HG02970 (cell line): ENCODE data around the gene RAD52.

ENCODE experiments used
- ATAC-seq: cut with Tn5 transposase; IDR thresholded peaks from one replicate; pipeline ENCODE4 v1.9.1; 2021; ENCODE audit warnings: mild to moderate bottlenecking, moderate library complexity, moderate number of reproducible peaks; ENCODE audit not compliant: unreplicated experiment, low FRiP score

Gene RAD52

GRCh38 chr12:880656-881055 lies 68.8 kb downstream of the RAD52 start:
- ATAC-seq: no peak

GRCh38 chr12:879641-880040 lies 69.9 kb downstream of the RAD52 start:
- no peak for ATAC-seq

- ATAC-seq: no peak
Measured at GRCh38 chr12:873954-874353, 75.5 kb downstream of the RAD52 start.

GRCh38 chr12:870378-870777 lies 79.1 kb downstream of the RAD52 start:
- no peak for ATAC-seq

- ATAC-seq: no peak
Measured at GRCh38 chr12:868722-869121, 80.8 kb downstream of the RAD52 start.

- ATAC-seq: no peak
Measured at GRCh38 chr12:867905-868304, 81.6 kb downstream of the RAD52 start.

- ATAC-seq: no peak
Measured at GRCh38 chr12:865614-866013, 83.9 kb downstream of the RAD52 start.

- ATAC-seq: no peak
Measured at GRCh38 chr12:863285-863684, 86.2 kb downstream of the RAD52 start.

GRCh38 chr12:862303-862911 lies 87.1 kb downstream of the RAD52 start:
- no peak for ATAC-seq
